Tibial nerve (tissue), 4 donors: ENCODE measurements around the gene NABP2. TPM values are rescaled to one million over a fixed set of nuclear protein-coding genes. Genes with fewer than 3 reads are reported as not detected.
A peak's percentile ranks its signal among the peaks of the same experiment; 100 is the strongest.

Experiments
- DNase-seq, 2 donors: peaks; one replicate each; pipeline ENCODE4 v3.0.0-alpha.2; 2019; ENCODE audit warnings: low spot score in 2 of 2
- H3K27ac ChIP-seq, 4 donors: fragments of 200-600 bp; sonication (generic) in 3 of 4; one replicate each; pipeline ENCODE4 v1.5.1; 2017 to 2019; ENCODE audit warnings: mild to moderate bottlenecking in 1 of 4
- H3K27me3 ChIP-seq, 2 donors: fragments of 200-600 bp; sonication (generic) in 1 of 2; one replicate each; pipeline versions ENCODE4 v1.5.1 to v1.6.0; 2017 to 2019
- H3K36me3 ChIP-seq, 3 donors: fragments of 200-600 bp; sonication (generic); one replicate each; pipeline ENCODE4 v1.5.1; 2018 to 2019
- H3K4me1 ChIP-seq, 4 donors: fragments of 200-600 bp; sonication (generic) in 3 of 4; one replicate each; pipeline ENCODE4 v1.5.1; 2017 to 2019
- H3K4me3 ChIP-seq, 4 donors: fragments of 200-600 bp; sonication (generic) in 3 of 4; one replicate each; pipeline ENCODE4 v1.5.1; 2017 to 2019; ENCODE audit warnings: mild to moderate bottlenecking in 1 of 4, moderate library complexity in 1 of 4
- H3K9me3 ChIP-seq, 4 donors: fragments of 200-600 bp; sonication (generic) in 3 of 4; one replicate each; pipeline ENCODE4 v1.5.1; 2017 to 2019
- EP300 ChIP-seq, 2 donors: sonication (generic); formaldehyde crosslinking; IDR thresholded peaks; one replicate each; pipeline ENCODE4 v1.6.1; 2017; ENCODE audit warnings: antibody characterized with exemption in 2 of 2, mild to moderate bottlenecking in 1 of 2
- POLR2A ChIP-seq, 2 donors: fragments of 450-650 bp; IDR thresholded peaks; one replicate each; pipeline ENCODE4 v1.6.1; 2017; ENCODE audit warnings: antibody characterized with exemption in 2 of 2, mild to moderate bottlenecking in 2 of 2, moderate library complexity in 2 of 2
- WGBS, 2 donors: methylation state at CpG; one replicate each; pipeline ENCODE4 v1.1.5; 2018; 5-methylcytosine and 5-hydroxymethylcytosine counted together
- total RNA-seq, 4 donors: library from RNA; depleted of rRNA; stranded (reverse); fragments of >200 nt; gene quantifications; one replicate each; pipeline ENCODE4 v1.1.0, GENCODE V29; 2016
- TF ChIP-seq, protein P1 (sequence below), 5 experiments: fragments of 200-600 bp in 3 of 5; fragments of 450-650 bp in 2 of 5; sonication (generic) in 3 of 5; IDR thresholded peaks; one replicate each; pipeline ENCODE4 v1.5.1; 2016 to 2019; ENCODE audit warnings: antibody characterized with exemption in 5 of 5, mild to moderate bottlenecking in 3 of 5, moderate library complexity in 2 of 5

Gene NABP2
- total RNA-seq, 4 donors from 2014 or later: 15.1 to 41.7 (median 24.6) TPM

- H3K27me3 ChIP-seq: no peaks in the 10 kb centered on the region
- no peak overlapping the region for H3K4me3 ChIP-seq
- WGBS, 2 donors: 51 to 65% methylated on average over 2 of the region's 2 CpGs
- TF ChIP-seq POLR2A (IDR thresholded peaks at IDR 0.05) (no peak), EP300 (IDR thresholded peaks at IDR 0.05) (no peak)
- TF ChIP-seq, protein P1, sequence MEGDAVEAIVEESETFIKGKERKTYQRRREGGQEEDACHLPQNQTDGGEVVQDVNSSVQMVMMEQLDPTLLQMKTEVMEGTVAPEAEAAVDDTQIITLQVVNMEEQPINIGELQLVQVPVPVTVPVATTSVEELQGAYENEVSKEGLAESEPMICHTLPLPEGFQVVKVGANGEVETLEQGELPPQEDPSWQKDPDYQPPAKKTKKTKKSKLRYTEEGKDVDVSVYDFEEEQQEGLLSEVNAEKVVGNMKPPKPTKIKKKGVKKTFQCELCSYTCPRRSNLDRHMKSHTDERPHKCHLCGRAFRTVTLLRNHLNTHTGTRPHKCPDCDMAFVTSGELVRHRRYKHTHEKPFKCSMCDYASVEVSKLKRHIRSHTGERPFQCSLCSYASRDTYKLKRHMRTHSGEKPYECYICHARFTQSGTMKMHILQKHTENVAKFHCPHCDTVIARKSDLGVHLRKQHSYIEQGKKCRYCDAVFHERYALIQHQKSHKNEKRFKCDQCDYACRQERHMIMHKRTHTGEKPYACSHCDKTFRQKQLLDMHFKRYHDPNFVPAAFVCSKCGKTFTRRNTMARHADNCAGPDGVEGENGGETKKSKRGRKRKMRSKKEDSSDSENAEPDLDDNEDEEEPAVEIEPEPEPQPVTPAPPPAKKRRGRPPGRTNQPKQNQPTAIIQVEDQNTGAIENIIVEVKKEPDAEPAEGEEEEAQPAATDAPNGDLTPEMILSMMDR (IDR thresholded peaks at IDR 0.05): no peak
- H3K4me1 ChIP-seq: peaks cover 0 to 6% (median 0%) of the 10 kb centered on the region in 4 donors
- no peak overlapping the region for H3K27ac ChIP-seq
- no peak for DNase-seq
- H3K9me3 ChIP-seq: no peaks in the 10 kb centered on the region
- peaks cover 0 to 31% (median 17%) of the 10 kb centered on the region in 3 donors for H3K36me3 ChIP-seq
Observed at GRCh38 chr12:56202838-56203237, 21.3 kb upstream of the NABP2 start.

- H3K4me1 ChIP-seq: peaks cover 0 to 6% (median 0%) of the 10 kb centered on the region in 4 donors
- TF ChIP-seq, protein P1 (IDR thresholded peaks at IDR 0.05): no peak
- no peak for TF ChIP-seq POLR2A (IDR thresholded peaks at IDR 0.05)
- TF ChIP-seq EP300 (IDR thresholded peaks at IDR 0.05): no peak
- H3K27me3 ChIP-seq: no peaks in the 10 kb centered on the region
- no peak overlapping the region for H3K27ac ChIP-seq
- no peak for DNase-seq
- no peaks in the 10 kb centered on the region for H3K9me3 ChIP-seq
- H3K36me3 ChIP-seq: peaks cover 0 to 45% (median 23%) of the 10 kb centered on the region in 3 donors
- no peak overlapping the region for H3K4me3 ChIP-seq
Observed at GRCh38 chr12:56204275-56204674, 19.9 kb upstream of the NABP2 start.

GRCh38 chr12:56205445-56205844 is 18.7 kb upstream of the NABP2 start:
- no peaks in the 10 kb centered on the region for H3K27me3 ChIP-seq
- H3K4me3 ChIP-seq: no peak overlapping the region
- H3K36me3 ChIP-seq: peaks cover 0 to 57% (median 35%) of the 10 kb centered on the region in 3 donors
- no peak for DNase-seq
- H3K4me1 ChIP-seq: peaks cover 0 to 6% (median 0%) of the 10 kb centered on the region in 4 donors
- peak overlapping the region in 1 of 4 donors; percentile 6 for H3K27ac ChIP-seq
- TF ChIP-seq, protein P1 (IDR thresholded peaks at IDR 0.05): no peak
- TF ChIP-seq POLR2A (IDR thresholded peaks at IDR 0.05) (no peak), EP300 (IDR thresholded peaks at IDR 0.05) (no peak)
- H3K9me3 ChIP-seq: no peaks in the 10 kb centered on the region

DNA sequence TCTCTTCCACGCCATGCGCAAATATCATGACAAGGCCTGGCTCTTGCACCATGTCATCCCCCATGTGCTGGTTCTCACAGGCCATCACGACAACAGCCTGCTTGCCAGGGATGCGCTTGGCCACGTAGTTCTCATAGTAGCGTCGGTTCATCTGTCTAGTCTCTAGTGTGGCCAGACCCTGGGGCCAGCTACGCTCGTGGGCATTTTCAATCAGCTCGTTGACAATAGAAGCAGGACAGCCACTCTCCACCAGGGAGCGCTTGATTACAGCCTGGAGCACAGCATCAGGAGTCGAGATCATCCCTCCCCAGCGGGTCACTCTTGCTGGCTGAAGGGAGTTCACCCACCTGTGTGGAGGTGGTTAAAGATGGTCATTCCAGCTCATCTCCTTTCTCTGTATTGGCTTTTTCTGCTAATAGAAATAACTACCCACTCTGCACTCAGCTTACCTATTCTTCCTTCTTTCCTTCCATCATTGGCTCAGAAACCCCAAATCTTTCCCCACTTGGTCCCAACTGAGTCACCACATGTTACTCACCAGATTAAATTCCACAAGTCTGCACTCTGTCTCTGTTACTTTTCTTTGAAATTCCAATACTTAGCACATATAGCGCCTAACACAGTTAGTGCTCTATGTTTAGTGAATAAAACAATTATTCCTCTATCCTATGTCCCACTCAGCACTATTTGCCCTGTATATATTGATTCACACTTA is 17.5 kb upstream of the NABP2 start:
- WGBS, 2 donors: 43 to 46% methylated on average over 14 of the region's 14 CpGs
- Histone ChIP-seq H3K27me3 (no peaks in the 10 kb centered on the region), H3K4me1 (peaks cover 0 to 6% (median 0%) of the 10 kb centered on the region in 4 donors), H3K36me3 (peaks cover 0 to 69% (median 36%) of the 10 kb centered on the region in 3 donors), H3K27ac (peak overlapping the region in 1 of 4 donors; percentile 29), H3K4me3 (no peak overlapping the region), H3K9me3 (no peaks in the 10 kb centered on the region)
- peak; percentile 28 to 72 for DNase-seq
- TF ChIP-seq EP300 (IDR thresholded peaks at IDR 0.05): no peak
- TF ChIP-seq, protein P1 (IDR thresholded peaks at IDR 0.05): peak; percentile 35 to 56 (median 51)

GRCh38 chr12:56208006-56208405 is 16.1 kb upstream of the NABP2 start:
- Histone ChIP-seq H3K4me3 (no peak overlapping the region), H3K4me1 (peaks cover 0 to 6% (median 0%) of the 10 kb centered on the region in 4 donors), H3K27me3 (no peaks in the 10 kb centered on the region), H3K9me3 (no peaks in the 10 kb centered on the region), H3K36me3 (peaks cover 5 to 83% (median 41%) of the 10 kb centered on the region in 3 donors), H3K27ac (no peak overlapping the region)
- 83 to 92% methylated on average over 6 of the region's 6 CpGs for WGBS, 2 donors
- DNase-seq: no peak
- TF ChIP-seq, protein P1 (IDR thresholded peaks at IDR 0.05): no peak
